ENCODE results near the gene CDH24.

CDH24 gene

DNA sequence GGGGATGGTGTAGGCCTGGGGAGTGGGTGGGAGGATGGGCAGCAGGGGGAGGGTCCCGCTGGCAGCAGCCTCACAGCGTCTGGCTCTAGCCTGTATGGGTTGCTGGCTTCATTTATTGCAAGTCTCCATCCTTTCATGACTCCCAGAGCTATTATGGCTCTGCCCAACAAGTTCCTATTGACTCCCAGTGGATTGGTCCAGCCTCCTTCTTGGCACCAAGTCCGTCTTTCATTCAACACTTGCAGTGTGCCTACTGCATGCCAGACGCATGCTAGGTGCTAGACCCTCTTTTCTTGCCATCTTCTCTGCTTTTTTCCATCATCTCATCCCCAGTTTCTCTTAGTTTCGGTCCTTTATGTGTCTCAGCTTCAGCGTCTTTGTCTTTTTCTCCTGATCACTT, 14.2 kb downstream of the CDH24 start:
- DNase-seq: no peak

DNA sequence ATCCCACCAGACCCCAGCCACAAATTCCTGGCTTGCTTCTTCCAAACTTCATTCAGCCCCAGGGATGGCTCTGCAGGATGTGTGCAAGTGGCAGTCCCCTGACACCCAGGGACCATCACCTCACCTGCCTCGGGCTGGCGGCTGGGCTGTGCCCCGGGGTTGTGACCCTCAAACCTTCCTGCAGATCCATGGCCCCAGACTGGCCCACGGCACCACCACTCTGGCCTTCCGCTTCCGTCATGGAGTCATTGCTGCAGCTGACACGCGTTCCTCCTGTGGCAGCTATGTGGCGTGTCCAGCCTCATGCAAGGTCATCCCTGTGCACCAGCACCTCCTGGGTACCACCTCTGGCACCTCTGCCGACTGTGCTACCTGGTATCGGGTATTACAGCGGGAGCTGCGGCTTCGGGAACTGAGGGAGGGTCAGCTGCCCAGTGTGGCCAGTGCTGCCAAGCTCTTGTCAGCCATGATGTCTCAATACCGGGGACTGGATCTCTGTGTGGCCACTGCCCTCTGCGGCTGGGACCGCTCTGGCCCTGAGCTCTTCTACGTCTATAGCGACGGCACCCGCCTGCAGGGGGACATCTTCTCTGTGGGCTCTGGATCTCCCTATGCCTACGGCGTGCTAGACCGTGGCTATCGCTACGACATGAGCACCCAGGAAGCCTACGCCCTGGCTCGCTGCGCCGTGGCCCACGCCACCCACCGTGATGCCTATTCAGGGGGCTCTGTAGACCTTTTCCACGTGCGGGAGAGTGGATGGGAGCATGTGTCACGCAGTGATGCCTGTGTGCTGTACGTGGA, 15.0 kb downstream of the CDH24 start, which contains the start of gene PSMB11:
Gene PSMB11, plus strand, starts transcription at position 51 of the 804 bp plus-strand sequence. Its CDS starts 14 bp downstream, at position 65.
- no peak for DNase-seq

DNA sequence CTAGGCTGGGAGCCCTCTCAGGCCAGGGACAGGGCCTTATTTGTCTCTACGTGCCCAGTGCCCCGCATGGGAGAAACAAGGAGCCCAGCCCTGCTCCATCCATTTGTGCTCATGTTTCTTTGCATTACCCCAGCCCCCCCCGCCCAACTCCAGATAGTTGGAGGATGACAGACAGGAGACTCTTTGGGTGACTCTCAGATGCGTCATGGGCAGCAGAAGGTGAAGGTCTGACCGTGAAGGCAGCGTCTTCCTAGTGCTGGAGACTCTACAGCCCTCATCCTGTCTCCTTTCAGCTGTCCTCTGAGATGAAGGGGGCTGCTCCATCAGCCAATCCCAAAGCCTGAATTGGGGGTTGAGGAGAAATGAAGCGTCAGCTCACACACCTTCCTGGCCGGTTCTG, 15.6 kb downstream of the CDH24 start:
- no peak for DNase-seq

DNA sequence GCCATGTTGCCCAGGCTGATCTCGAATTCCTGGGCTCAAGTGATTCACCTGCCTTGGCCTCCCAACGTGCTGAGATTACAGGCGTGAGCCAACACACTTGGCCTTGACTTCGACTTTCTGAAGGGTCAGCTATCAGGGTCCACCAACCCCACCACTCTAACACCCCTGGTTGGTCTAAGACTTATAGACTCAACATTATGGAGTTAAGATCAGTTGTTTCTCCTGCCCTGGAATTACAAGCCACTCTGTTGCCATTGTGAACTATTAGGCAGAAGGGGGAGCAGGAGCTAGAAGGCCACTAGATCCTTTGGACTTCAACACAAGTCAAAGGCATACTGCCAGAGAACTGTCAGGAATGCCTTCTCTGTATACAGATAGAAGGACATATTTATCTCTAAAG, 17.2 kb downstream of the CDH24 start:
- DNase-seq: no peak

DNA sequence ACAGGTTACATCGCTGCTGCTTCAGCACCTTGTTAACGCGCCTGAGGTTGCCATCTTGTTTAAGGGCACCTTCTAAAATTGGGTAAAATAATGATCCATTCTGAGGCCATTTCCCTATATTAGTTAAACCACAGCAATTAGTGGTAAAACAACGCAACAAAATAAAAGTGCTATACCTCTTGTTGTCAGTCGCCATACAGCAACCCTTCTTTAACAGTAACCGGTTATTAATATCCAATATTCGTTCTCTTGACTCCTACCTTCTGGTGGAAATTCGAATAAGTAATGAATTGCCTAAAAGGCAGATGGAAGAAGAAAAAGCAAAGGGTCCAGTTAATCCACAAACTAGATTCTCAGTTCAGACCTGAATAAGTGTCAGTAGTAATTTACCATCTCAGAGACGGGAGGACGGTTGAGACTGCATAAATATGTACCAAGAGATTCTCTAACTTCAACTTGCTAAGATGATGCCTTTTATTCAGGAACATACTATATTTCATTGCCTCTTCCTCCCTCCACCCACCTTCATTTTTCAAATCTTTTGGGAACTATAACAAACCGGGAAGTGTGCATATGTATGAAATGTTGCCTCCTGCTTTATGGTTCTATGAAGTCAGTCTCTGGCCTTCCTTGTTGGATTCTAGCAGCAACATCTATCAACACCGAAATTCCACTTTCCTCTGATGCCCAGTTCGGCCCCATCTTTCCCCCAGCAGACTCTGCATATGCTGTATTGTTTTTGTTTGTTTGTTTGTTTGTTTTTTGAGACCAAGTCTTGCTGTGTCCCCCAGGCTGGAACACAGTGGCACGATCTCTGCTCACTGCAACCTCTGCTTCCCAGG, 21.8 kb downstream of the CDH24 start:
- DNase-seq: no peak

DNA sequence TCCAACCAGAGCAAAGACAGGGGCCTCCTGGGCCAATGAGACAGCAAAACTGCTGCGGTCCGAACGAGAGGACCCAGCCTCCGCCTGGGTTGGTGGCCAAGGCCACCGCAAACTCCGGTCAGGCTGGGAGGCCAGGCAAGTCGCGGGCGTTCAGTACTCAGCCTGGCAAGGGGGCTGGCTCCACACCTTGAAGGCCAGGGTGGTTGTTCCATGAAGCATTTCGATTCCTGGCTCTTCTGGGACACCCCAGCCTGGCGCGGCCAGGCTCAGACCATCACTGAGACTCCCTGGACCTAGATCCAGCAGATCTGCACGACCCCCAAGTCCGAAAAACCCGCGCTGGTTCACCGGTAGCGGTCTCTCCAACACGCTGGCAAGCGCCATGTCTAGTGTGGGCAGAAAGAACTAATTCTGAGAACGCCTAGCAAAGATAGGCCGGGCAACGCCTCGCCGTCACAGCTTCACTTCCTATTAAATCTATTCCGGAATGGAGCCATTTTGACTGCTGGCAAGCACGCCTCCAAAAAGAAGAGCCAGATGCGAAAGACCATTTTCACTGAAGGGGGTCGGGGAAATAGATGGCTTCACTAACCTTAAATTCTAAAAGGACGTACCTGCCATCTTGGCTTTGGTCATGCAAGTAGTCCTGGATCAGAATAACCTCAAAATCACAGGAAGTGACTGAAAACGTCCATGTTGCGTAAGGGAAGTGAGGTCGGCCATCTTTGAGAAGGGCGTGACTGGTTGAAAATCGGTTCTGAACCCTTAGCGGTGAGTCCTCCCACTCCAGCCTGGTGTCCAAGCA, 22.6 kb downstream of the CDH24 start, which contains the start of gene PSMB5:
Gene PSMB5, minus strand, starts transcription at position 403 of the 805 bp plus-strand sequence. Its CDS starts 19 bp downstream, at position 384.
- no peak for DNase-seq

DNA sequence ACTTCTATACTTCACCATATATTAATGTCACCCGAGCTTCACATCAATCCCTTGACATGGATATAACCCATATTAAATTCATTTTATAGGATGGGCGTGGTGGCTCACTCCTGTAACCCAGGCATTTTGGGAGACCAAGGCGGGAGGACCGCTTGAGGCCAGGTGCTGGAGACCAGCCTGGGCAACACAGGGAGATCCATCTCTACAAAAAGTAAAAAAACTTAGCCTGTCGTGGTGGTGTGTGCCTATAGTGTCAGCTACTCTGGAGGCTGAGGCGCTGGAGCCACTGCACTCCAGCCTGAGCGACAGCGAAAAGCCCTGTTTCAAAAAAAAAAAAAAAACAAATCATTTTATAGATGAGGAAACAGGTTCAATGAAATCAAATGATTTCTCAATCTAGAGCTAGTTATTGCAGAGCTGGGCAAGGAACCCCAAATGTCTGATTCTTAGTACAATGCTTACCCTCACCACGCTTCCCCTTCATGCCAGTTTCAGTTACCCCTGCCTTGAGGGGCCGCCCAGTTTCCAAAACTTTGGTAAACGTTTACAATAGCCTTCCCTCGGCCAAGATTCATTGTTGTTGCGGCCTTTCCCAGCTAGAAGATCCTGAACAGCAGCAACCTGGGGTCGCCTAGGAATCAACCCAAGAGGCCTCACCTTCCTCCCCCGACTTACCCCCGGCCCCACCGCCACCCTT, 23.4 kb downstream of the CDH24 start:
- DNase-seq: no peak

DNA sequence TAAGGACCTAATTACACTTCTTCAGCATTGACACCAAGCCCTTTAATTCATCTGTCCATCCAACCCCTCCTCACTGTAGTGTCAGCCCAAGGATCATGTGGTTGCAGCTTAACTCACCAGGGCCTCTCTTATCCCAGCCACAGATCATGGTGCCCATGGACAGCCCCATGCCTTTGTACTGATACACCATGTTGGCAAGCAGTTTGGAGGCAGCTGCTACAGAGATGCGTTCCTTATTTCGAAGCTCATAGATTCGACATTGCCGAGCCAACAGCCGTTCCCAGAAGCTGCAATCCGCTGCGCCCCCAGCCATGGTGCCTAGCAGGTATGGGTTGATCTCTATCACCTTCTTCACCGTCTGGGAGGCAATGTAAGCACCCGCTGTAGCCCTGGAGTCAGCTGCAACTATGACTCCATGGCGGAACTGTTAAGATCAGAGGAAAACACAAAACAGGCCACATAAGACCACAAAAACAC, 24.0 kb downstream of the CDH24 start:
- no peak for DNase-seq

DNA sequence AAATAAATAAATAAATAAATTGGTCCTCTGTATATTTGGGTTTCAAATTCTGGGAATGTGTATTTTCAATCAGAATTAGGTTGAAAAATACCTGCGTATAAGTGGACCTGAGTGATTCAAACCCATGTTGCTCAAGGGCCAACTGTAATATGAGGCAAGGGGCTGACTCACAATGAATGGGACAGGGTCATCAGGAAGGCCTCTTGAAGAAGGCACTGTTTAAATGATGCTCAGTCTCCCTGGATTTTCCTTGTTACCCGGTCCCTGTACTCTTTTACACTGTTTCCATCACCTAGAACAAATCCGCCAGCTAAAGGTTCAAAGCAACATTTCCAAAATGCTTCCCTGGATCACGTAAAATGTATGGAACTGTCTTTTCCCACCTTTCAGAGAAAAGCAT, 26.4 kb downstream of the CDH24 start:
- DNase-seq: no peak

DNA sequence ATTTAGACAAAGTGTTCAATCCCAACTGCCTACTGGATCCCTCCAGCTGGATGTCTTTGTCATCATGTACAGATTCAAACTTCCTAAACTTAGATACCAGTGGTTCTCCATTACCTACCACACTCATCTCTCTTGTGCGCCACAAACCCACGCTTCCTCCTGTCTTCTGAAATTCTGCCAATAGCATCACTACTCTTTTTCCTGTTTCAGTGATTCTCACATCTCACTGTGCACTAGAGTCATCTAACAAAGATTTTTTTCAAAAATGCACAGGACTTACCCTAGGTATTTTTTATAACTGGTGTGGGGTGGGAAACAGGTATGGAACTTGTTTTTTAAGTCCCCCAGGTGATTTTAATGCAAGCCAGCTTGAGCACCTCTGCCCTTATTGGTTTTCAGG, 28.5 kb downstream of the CDH24 start:
- DNase-seq: no peak

DNA sequence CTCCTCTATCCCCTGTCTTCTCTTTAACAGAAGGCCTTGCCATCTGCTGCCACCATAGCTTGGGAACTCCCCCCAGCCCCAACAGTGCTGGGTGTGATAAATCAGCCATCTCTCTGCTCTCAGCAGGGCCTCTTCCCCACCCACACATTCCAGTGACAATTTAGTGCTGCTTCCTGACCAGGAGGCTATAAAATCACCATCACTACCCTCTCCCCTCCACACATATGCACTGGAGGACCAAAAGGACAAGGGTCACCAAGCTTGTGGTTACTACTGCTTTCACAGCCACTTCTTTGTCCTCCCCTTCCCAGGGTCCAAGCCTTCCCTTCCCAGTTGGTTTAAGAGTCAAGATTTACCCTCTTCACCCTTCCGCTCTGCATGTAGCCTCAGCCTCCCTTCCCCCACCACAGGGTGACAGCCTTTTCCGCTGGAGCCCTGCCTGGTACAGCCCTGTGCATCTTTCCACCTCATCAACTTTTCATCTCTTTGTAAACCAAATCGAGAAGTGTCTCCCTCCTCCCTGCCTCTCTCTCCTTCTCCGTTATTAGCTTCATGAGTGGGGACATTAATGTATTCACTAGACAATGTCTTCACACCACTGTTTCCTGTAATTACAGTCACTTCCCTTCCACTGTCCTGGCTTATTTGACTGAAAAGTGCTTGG, 32.0 kb downstream of the CDH24 start:
- DNase-seq: no peak

DNA sequence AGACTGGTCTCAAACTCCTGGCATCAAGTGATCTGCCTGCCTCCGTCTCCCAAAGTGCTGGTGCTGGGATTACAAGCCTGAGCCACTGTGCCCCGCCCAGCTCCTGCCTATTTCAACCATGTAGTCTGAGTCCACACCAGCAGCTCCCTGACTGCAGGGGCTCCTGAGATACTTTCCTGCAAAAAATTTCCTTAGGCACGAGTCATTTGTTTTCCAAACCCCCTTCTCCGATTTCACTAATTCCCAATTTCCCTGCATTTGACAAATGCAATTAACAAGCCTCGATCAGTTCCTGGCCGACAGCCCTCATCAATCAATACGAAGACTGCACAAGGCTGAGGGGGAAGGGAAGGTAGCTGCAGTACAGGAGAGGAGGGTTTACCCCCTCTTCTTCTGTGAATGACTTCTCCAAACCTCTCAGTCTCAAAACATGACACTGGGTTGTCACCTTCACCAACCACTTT, 32.7 kb downstream of the CDH24 start:
- no peak for DNase-seq

DNA sequence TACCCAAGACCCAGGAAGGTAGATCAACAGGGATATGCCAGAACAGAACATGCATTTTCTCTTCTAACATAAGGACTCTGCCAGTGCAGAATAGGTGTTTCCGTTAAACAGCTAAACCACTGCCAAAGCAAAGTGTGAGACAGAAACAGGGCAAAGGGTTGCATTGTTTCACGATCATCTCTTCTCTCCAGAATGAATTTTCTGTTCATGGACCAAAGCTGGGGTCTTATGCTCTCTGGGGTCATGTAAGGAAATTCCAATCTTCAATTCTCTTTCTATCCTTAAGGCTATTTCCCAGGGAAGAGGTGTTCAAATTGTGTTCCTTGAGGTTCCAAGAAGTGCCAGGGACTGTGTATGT, 33.5 kb downstream of the CDH24 start:
- no peak for DNase-seq

DNA sequence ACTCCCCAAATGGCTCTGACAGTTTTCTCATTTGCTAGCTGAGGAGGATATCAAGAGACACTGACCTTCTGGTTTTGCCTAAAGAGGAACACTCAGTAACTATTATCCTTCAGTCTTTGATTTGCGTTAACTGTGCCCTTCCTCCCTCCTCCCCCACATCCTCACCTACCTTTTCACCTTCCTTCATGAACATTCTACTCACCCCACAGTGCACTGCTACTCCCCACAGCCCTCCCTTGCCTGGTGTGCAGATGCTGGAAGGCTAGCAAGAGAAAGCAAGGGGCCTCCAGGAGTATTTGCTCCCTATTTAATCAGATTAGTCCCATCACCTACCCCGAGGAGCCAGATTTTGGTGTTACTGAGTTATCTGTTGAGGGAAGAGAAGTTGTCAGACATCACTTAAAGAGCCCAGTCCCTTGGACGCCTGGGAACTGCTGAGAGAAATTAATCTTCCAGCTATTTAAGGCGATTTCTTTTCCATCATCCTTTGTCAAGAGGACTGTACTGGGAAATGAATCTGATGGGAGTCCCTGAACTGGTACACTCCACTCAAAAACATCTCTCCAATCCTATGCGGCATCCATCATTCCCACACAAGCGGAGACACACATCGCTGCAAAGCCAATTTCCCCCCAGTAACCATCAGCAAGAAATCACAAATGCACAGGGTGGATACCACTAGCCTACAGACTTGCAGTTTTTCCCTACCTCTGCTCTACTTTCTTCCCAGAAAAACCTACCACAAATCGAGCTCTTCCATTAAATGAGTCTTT, 34.1 kb downstream of the CDH24 start:
- DNase-seq: no peak

DNA sequence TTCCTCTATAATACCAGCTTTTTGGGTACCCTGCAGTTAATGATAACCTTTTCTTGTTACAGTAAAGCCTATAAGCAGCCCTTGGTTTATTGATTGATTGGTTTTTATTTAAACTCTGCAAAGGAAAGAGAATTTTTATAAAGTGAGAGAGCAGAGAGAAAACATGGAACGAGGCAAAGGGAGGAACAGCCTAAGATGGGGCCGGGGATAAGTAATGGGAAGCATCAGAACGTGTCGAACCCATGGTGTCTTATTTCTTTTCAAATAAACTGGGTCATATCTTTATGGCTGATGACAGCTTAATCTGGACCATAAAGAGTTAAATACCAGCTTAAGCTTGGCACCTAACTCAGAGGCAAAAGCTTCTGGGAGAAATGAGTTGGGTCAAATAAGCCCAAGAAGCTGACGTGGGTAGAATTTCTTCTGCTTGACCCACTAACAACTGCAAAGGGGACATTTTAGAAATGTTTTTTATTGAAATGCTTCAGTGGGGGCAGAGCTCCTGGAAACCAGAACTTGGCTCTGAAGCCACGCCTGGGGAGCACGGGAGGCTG, 35.4 kb downstream of the CDH24 start:
- no peak for DNase-seq

DNA sequence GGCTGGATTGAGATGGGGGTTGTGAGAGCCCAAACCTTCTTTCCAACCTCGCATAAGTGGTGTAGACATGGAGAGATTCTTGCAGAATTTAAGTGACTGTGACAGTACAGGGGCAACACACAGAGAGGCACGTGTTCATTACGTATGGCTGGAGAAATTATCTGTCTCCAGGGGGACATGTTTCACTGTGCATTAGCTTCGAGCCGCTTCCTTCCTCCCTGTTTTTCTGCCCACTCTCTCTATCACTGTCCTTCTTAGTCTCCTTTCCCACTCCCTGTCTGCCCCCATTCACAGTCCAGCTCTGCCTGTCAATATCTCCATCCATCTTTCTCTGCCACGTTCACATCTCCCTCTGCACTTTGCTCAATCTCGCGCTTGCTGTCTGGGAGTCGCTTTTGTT, 35.9 kb downstream of the CDH24 start:
- DNase-seq: no peak

DNA sequence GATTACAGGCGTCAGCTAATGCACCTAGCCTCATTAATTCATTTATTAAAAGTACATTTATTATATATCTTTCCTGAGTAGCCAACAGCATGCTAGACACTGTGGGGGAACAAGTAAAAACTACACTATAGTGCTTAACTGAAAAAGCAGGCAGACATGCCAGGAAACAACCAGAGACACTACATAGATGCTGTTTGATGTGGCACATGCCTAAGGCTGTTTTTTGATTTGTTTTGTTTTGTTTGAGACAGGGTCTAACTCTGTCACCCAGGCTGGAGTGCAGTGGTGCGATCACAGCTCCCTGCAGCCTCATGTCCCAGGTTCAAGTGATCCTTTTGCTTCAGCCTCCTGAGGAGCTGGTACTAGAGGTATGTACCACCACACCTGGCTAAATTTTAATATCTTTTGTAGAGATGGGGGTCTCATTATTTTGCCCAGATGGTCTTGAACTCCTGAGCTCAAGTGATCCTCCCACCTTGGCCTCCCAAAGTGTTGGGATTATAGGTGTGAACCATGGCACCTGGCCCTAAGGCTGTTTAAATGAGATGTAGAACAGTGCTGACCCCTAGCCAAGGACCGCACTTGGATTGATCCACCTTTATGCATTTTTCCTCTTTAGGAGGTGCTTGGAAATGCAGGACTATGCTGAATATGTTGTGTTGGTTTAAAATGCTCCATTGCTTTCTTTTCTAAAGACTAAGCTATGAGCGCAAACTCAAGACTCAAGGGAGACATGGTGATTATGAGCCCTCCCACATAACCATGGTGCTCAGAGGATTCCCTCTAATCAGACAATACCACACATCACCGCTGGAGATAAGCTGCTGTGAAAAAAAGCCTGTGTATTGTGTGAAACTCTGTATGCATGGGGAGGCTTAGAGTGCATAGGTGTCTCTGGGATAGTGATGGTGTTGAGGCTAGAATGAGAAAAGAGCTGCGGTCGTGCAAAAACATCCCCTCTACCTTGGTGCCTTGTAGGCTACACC, 36.9 kb downstream of the CDH24 start:
- no peak for DNase-seq

DNA sequence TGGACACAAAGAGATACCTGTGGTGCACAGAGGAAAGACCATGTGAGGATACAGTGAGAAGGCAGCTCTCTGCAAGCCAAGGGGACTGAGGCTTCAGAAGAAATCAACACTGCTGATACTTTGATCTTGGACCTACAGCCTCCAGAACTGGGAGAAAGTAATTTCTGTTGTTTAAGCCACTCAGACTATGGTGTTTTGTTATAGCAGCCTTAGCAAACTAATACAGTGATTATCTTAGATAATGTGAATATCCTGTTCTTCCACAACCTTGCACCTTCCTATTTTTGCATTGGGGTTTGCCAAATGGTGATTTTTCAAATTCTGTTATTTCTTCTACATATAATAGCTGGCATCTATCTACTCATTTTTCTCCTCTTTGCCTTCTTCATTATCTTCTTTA, 39.2 kb downstream of the CDH24 start:
- DNase-seq: no peak

DNA sequence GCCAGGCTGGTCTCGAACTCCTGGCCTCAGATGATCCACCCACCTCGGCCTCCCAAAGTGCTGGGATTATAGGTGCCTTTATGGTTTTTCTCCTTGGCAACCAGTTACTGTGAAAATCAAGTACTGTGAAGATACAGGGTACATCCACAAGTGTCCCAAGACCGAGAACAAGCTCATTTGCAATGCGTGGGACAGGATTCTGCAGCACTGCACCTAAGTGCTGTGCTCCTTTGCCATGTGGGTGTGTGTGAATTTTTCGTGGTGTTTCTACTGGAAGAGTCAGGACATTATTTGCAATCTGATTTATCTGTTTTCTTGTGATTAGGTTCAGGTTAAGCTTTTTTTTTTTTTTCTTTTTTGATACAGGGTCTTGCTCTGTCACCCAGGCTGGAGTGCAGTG, 40.2 kb downstream of the CDH24 start:
- DNase-seq: no peak

All from GF-D8 (cell line).